ENCODE data around the gene HRH1. TPM values are rescaled to one million over a fixed set of nuclear protein-coding genes. Genes with fewer than 3 reads are reported as not detected.

HRH1 gene
- total and polyA plus RNA-seq, 2 of the 13 experiments (the other 11 are each of a cell fraction or from before 2014, with no cell fraction given) = not detected

DNA sequence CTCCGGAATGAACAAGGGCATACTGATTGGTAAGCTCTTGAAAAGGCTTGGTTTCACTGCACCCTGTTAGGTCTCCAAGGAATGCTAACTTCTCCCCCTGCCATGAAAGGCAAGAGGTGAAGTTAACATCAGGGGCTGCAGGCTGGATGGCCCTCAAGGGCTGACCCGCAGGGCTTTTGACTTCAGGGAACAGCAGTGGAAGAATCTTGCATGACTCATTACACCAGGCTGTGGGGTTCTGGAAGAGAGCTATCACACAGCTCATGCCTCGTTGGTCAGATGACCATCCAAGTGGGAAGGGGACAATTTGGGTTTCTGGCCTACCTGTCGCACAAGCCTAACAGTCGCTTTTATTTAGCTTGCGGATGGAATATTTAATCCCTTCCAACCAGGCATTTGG lies 94.3 kb downstream of the HRH1 start (continued):
- TF ChIP-seq, protein P1, sequence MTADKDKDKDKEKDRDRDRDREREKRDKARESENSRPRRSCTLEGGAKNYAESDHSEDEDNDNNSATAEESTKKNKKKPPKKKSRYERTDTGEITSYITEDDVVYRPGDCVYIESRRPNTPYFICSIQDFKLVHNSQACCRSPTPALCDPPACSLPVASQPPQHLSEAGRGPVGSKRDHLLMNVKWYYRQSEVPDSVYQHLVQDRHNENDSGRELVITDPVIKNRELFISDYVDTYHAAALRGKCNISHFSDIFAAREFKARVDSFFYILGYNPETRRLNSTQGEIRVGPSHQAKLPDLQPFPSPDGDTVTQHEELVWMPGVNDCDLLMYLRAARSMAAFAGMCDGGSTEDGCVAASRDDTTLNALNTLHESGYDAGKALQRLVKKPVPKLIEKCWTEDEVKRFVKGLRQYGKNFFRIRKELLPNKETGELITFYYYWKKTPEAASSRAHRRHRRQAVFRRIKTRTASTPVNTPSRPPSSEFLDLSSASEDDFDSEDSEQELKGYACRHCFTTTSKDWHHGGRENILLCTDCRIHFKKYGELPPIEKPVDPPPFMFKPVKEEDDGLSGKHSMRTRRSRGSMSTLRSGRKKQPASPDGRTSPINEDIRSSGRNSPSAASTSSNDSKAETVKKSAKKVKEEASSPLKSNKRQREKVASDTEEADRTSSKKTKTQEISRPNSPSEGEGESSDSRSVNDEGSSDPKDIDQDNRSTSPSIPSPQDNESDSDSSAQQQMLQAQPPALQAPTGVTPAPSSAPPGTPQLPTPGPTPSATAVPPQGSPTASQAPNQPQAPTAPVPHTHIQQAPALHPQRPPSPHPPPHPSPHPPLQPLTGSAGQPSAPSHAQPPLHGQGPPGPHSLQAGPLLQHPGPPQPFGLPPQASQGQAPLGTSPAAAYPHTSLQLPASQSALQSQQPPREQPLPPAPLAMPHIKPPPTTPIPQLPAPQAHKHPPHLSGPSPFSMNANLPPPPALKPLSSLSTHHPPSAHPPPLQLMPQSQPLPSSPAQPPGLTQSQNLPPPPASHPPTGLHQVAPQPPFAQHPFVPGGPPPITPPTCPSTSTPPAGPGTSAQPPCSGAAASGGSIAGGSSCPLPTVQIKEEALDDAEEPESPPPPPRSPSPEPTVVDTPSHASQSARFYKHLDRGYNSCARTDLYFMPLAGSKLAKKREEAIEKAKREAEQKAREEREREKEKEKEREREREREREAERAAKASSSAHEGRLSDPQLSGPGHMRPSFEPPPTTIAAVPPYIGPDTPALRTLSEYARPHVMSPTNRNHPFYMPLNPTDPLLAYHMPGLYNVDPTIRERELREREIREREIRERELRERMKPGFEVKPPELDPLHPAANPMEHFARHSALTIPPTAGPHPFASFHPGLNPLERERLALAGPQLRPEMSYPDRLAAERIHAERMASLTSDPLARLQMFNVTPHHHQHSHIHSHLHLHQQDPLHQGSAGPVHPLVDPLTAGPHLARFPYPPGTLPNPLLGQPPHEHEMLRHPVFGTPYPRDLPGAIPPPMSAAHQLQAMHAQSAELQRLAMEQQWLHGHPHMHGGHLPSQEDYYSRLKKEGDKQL (CRISPR knock-in tag; IDR thresholded peaks at IDR 0.05; ENCODE audit: low read depth) = no peak
- TF ChIP-seq ZNF331 (CRISPR knock-in tag; IDR thresholded peaks at IDR 0.05) (no peak), HOXA3 (CRISPR knock-in tag; IDR thresholded peaks at IDR 0.05) (no peak)
- TF ChIP-seq, protein P2, sequence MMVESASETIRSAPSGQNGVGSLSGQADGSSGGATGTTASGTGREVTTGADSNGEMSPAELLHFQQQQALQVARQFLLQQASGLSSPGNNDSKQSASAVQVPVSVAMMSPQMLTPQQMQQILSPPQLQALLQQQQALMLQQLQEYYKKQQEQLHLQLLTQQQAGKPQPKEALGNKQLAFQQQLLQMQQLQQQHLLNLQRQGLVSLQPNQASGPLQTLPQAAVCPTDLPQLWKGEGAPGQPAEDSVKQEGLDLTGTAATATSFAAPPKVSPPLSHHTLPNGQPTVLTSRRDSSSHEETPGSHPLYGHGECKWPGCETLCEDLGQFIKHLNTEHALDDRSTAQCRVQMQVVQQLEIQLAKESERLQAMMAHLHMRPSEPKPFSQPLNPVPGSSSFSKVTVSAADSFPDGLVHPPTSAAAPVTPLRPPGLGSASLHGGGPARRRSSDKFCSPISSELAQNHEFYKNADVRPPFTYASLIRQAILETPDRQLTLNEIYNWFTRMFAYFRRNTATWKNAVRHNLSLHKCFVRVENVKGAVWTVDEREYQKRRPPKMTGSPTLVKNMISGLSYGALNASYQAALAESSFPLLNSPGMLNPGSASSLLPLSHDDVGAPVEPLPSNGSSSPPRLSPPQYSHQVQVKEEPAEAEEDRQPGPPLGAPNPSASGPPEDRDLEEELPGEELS (CRISPR knock-in tag; IDR thresholded peaks at IDR 0.05) = no peak
